H1 (cell line): Measurements from ENCODE around the gene KLF8. TPM values are rescaled to one million over a fixed set of nuclear protein-coding genes. Genes with fewer than 3 reads are reported as not detected.

Experiments
- CTCF ChIA-PET: fragments of 300-600 bp; sonication (Branson Sonifier 250); formaldehyde crosslinking; loops from one replicate; lab custom pipeline; 2021; ENCODE audit not compliant: partially characterized antibody; lab: Charles Lee
- POLR2A ChIA-PET: fragments of 300-600 bp; sonication (Branson Sonifier 250); formaldehyde crosslinking; loops from one replicate; lab custom pipeline; 2021; ENCODE audit warnings: inconsistent platforms; ENCODE audit not compliant: partially characterized antibody; lab: Charles Lee
- DNase-seq, 2 experiments: peaks; one replicate each; pipeline versions ENCODE4 v3.0.0 to v3.0.0-alpha.2; 2010 to 2022; ENCODE audit warnings: low spot score in 2 of 2, low read depth in 1 of 2, mixed read lengths in 1 of 2
- FAIRE-seq: peaks from 2 replicates; lab custom pipeline; 2011; peaks lifted over from hg19 to GRCh38; lab: Jason Lieb, UNC
- H2AFZ ChIP-seq: 2 replicates; pipeline ENCODE4 v1.8.1; 2012; ENCODE audit warnings: low read length, inconsistent platforms
- H2AK5ac ChIP-seq: 2 replicates; pipeline ENCODE4 v1.6.1; 2013; ENCODE audit warnings: low read depth, low read length
- H2BK120ac ChIP-seq: replicated peaks from 2 replicates; pipeline ENCODE3; 2013; ENCODE audit warnings: low read depth, low read length, inconsistent platforms
- H2BK12ac ChIP-seq: 2 replicates; pipeline ENCODE4 v1.6.1; 2013; ENCODE audit warnings: low read depth, low read length
- H2BK15ac ChIP-seq: 2 replicates; pipeline ENCODE4 v1.6.1; 2013; ENCODE audit warnings: low read length
- H2BK20ac ChIP-seq: 2 replicates; pipeline ENCODE4 v1.6.1; 2013; ENCODE audit warnings: low read length
- H2BK5ac ChIP-seq: 2 replicates; pipeline ENCODE4 v1.6.1; 2013; ENCODE audit warnings: low read depth, low read length
- H3K14ac ChIP-seq: 2 replicates; pipeline ENCODE4 v1.6.1; 2013; ENCODE audit warnings: inconsistent platforms; ENCODE audit not compliant: insufficient read length
- H3K18ac ChIP-seq: 2 replicates; pipeline ENCODE4 v1.6.1; 2013; ENCODE audit warnings: low read length; ENCODE audit errors: extremely low read depth
- H3K23ac ChIP-seq: 2 replicates; pipeline ENCODE4 v1.6.1; 2013; ENCODE audit warnings: inconsistent platforms; ENCODE audit not compliant: insufficient read length
- H3K23me2 ChIP-seq: 2 replicates; pipeline ENCODE4 v1.6.1; 2013; ENCODE audit warnings: low read depth, low read length
- H3K27ac ChIP-seq: 2 replicates; pipeline ENCODE4 v1.6.1; 2011; ENCODE audit warnings: low read depth, low read length, inconsistent platforms
- H3K27me3 ChIP-seq, 4 experiments: replicated peaks in 1 of 4; 1 replicate in 1 of 4; 2 replicates in 3 of 4; pipeline versions ENCODE4 v1.6.1 to v1.8.1; 2011 to 2013; ENCODE audit warnings: low read length in 3 of 4, mild to moderate bottlenecking in 3 of 4, inconsistent platforms in 2 of 4, mixed read lengths in 2 of 4, moderate library complexity in 1 of 4; ENCODE audit not compliant: control insufficient read depth in 3 of 4, insufficient read depth in 3 of 4; ENCODE audit errors: extremely low read depth in 1 of 4
- H3K36me3 ChIP-seq, 4 experiments: 2 replicates each; pipeline versions ENCODE4 v1.6.1 to v1.8.1; 2011 to 2013; ENCODE audit warnings: mild to moderate bottlenecking in 4 of 4, low read length in 3 of 4, moderate library complexity in 2 of 4, control low read depth in 1 of 4, inconsistent platforms in 1 of 4; ENCODE audit not compliant: insufficient read depth in 4 of 4, control insufficient read depth in 2 of 4
- H3K4ac ChIP-seq: replicated peaks from 2 replicates; pipeline ENCODE3; 2013; ENCODE audit warnings: low read length, low read depth, mixed read lengths, inconsistent platforms; ENCODE audit not compliant: insufficient read length
- H3K4me1 ChIP-seq, 4 experiments: replicated peaks in 1 of 4; 1 replicate in 1 of 4; 2 replicates in 3 of 4; pipeline versions ENCODE4 v1.6.1 to v1.8.1; 2011 to 2013; ENCODE audit warnings: low read length in 3 of 4, inconsistent platforms in 2 of 4, mixed read lengths in 1 of 4; ENCODE audit not compliant: insufficient read depth in 4 of 4, control insufficient read depth in 3 of 4
- H3K4me2 ChIP-seq, 2 experiments: 2 replicates each; pipeline versions ENCODE4 v1.6.1 to v1.8.1; 2011 to 2013; ENCODE audit warnings: low read depth in 2 of 2, low read length in 2 of 2, control low read depth in 1 of 2, inconsistent platforms in 1 of 2, mild to moderate bottlenecking in 1 of 2; ENCODE audit not compliant: insufficient read depth in 1 of 2
- H3K4me3 ChIP-seq, 4 experiments: fragments of 200-600, 300-600 bp in 1 of 4; sonication (generic), shearing (Covaris generic), sonication (Bioruptor Twin) in 1 of 4; 2 replicates each; pipeline versions ENCODE4 v1.5.1 to v1.8.1; 2011 to 2016; ENCODE audit warnings: low read length in 4 of 4, low read depth in 3 of 4, control low read depth in 2 of 4, inconsistent platforms in 2 of 4, mild to moderate bottlenecking in 2 of 4, mixed read lengths in 1 of 4, moderate library complexity in 1 of 4; ENCODE audit not compliant: insufficient read depth in 2 of 4; ENCODE audit errors: extremely low read depth in 1 of 4
- H3K56ac ChIP-seq: replicated peaks from 2 replicates; pipeline ENCODE3; 2013; ENCODE audit warnings: low read depth, mild to moderate bottlenecking, mixed read lengths, low read length, inconsistent platforms; ENCODE audit not compliant: insufficient read length
- H3K79me1 ChIP-seq: 2 replicates; pipeline ENCODE4 v1.6.1; 2013; ENCODE audit warnings: low read depth, low read length, control low read depth
- H3K79me2 ChIP-seq, 2 experiments: 2 replicates each; pipeline versions ENCODE4 v1.6.1 to v1.8.1; 2012 to 2013; ENCODE audit warnings: low read length in 2 of 2, mild to moderate bottlenecking in 2 of 2, inconsistent platforms in 1 of 2; ENCODE audit not compliant: insufficient read depth in 2 of 2, control insufficient read depth in 1 of 2
- H3K9ac ChIP-seq, 4 experiments: replicated peaks in 1 of 4; 1 replicate in 1 of 4; 2 replicates in 3 of 4; pipeline versions ENCODE4 v1.6.1 to v1.8.1; 2011 to 2013; ENCODE audit warnings: low read depth in 3 of 4, low read length in 3 of 4, control low read depth in 2 of 4, mild to moderate bottlenecking in 2 of 4, moderate library complexity in 2 of 4, inconsistent platforms in 1 of 4; ENCODE audit errors: extremely low read depth in 1 of 4
- H3K9me3 ChIP-seq, 2 experiments: 2 replicates each; pipeline versions ENCODE4 v1.6.1 to v1.8.1; 2012 to 2013; ENCODE audit warnings: mild to moderate bottlenecking in 2 of 2, moderate library complexity in 2 of 2, control low read depth in 1 of 2, inconsistent platforms in 1 of 2, low read depth in 1 of 2, low read length in 1 of 2, mixed read lengths in 1 of 2; ENCODE audit not compliant: insufficient read depth in 2 of 2
- H4K20me1 ChIP-seq, 2 experiments: replicated peaks in 1 of 2; 2 replicates each; pipeline versions ENCODE3 to v1.8.1; 2011 to 2013; ENCODE audit warnings: inconsistent platforms in 2 of 2, low read length in 2 of 2, mild to moderate bottlenecking in 1 of 2; ENCODE audit not compliant: insufficient read depth in 2 of 2, control insufficient read depth in 1 of 2
- H4K5ac ChIP-seq: 2 replicates; pipeline ENCODE4 v1.6.1; 2013; ENCODE audit warnings: low read length, low read depth, mixed read lengths, inconsistent platforms; ENCODE audit not compliant: insufficient read length
- H4K8ac ChIP-seq: 2 replicates; pipeline ENCODE4 v1.8.0; 2013; ENCODE audit warnings: mild to moderate bottlenecking, moderate library complexity, low read length, inconsistent platforms; ENCODE audit not compliant: insufficient read depth; ENCODE audit errors: extremely low read depth
- H4K91ac ChIP-seq: replicated peaks from 2 replicates; pipeline ENCODE3; 2013; ENCODE audit warnings: low read length, mixed read lengths, inconsistent platforms; ENCODE audit not compliant: insufficient read length
- CHD1 ChIP-seq: IDR thresholded peaks from 2 replicates; pipeline ENCODE4 v1.6.1; 2012; ENCODE audit warnings: low read depth, low read length, improper control_type of control experiment
- CHD2 ChIP-seq: IDR thresholded peaks from 2 replicates; pipeline ENCODE4 v1.6.1; 2012; ENCODE audit warnings: low read length, improper control_type of control experiment
- KDM1A ChIP-seq: fragments of 200-600, 300-600 bp; sonication (generic); IDR thresholded peaks from 2 replicates; pipeline ENCODE4 v1.7.1; 2016; ENCODE audit warnings: mild to moderate bottlenecking, low read length, borderline replicate concordance
- RXRA ChIP-seq: IDR thresholded peaks from 2 replicates; pipeline ENCODE4 v1.6.1; 2011; ENCODE audit warnings: low read depth, mild to moderate bottlenecking, low read length, moderate library complexity; ENCODE audit not compliant: insufficient read depth
- SUZ12 ChIP-seq: fragments of 200-600 bp; sonication (generic); IDR thresholded peaks from 2 replicates; pipeline ENCODE4 v1.6.1; 2012; ENCODE audit warnings: mild to moderate bottlenecking, inconsistent platforms, low read length, moderate library complexity, mixed read lengths
- WGBS, 2 experiments: shearing (Covaris generic) in 1 of 2; methylation state at CpG; one replicate each; pipeline versions ENCODE4 v1.1.6 to v1.1.7; 2013 to 2015; ENCODE audit warnings: low lambda C conversion rate in 2 of 2, mixed read lengths in 2 of 2, inconsistent platforms in 1 of 2, low coverage in 1 of 2, missing lambda C conversion rate in 1 of 2; ENCODE audit not compliant: insufficient replicate concordance in 2 of 2, insufficient coverage in 1 of 2, insufficient read length in 1 of 2; ENCODE audit errors: extremely low coverage in 1 of 2, missing lambda C conversion rate in 1 of 2; 5-methylcytosine and 5-hydroxymethylcytosine counted together
- polyA plus RNA-seq, 7 experiments: library from polyadenylated mRNA; depleted of rRNA in 3 of 7; stranded (reverse) in 5 of 7; unstranded in 2 of 7; fragments of >200 nt in 5 of 7; fragments of 200-250 nt in 2 of 7; gene quantifications; 1 replicate in 5 of 7; 2 replicates in 1 of 7; 4 replicates in 1 of 7; pipeline versions ENCODE4 v1.2.1 to v1.2.3, GENCODE V29; 2011 to 2013; ENCODE audit warnings: missing spikeins in 2 of 7, mixed read lengths in 2 of 7
- total RNA-seq: library from RNA; stranded (reverse); fragmentation: NEBNext Ultra II Directional; extraction: Animal tissue kit (Norgen Biotek cat#: 25700); gene quantifications from 2 replicates; pipeline ENCODE4 v1.2.1, GENCODE V29; 2021

KLF8 gene
- total and polyA plus RNA-seq, 2 of the 8 experiments (the other 6 are each of a cell fraction or from before 2014, with no cell fraction given) = 11.5 to 15.3 TPM

GRCh38 chrX:56278692-56279091, 46.5 kb downstream of the KLF8 start:
- 100% methylated on average over 1 of the region's 1 CpG; no CpG with 5 or more reads in 1 of the 2 experiments for WGBS, 2 experiments
- no peak for FAIRE-seq
- POLR2A ChIA-PET = no interaction called here

More at GRCh38 chrX:56278692-56279091, 46.5 kb downstream of the KLF8 start:
- Histone ChIP-seq H3K79me2 (no peaks in the 10 kb centered on the region), H3K4me2 (no peak overlapping the region), H3K9ac (no peak overlapping the region), H4K20me1 (no peaks in the 10 kb centered on the region), H2BK5ac (no peak overlapping the region), H3K18ac (no peak overlapping the region), H3K23me2 (no peaks in the 10 kb centered on the region), H2AFZ (no peak overlapping the region), H2BK12ac (no peak overlapping the region), H2BK20ac (no peak overlapping the region), H3K4ac (no peak overlapping the region), H3K9me3 (no peaks in the 10 kb centered on the region), H4K8ac (no peak overlapping the region), H3K27ac (no peak overlapping the region), H2AK5ac (no peak overlapping the region), H4K91ac (no peak overlapping the region), H3K4me3 (no peak overlapping the region), H4K5ac (no peak overlapping the region), H3K23ac (no peak overlapping the region), H2BK15ac (no peak overlapping the region), H3K56ac (no peak overlapping the region), H2BK120ac (no peak overlapping the region), H3K36me3 (no peaks in the 10 kb centered on the region)
- DNase-seq = no peak
- CTCF ChIA-PET = interaction anchor here (1.0 kb wide), 1 partner anchor 30 kb away, joined by 4 read pairs; no protein-coding TSS in a partner anchor
- TF ChIP-seq CHD2 (no peak), SUZ12 (no peak), RXRA (no peak), CHD1 (no peak), KDM1A (no peak)
- TF ChIP-seq, all 59 proteins: peak for 0
- Histone ChIP-seq H3K79me1 (no peaks in the 10 kb centered on the region), H3K14ac (no peak overlapping the region), H3K27me3 (no peaks in the 10 kb centered on the region), H3K4me1 (no peaks in the 10 kb centered on the region)
